ENCODE data around the gene GDF7. TPM values are rescaled to one million over a fixed set of nuclear protein-coding genes. Genes with fewer than 3 reads are reported as not detected.

Gene GDF7
- total RNA-seq, 6 donors from 2014 or later, result under 0.01 to 1.8 (median 0.44) TPM

DNA sequence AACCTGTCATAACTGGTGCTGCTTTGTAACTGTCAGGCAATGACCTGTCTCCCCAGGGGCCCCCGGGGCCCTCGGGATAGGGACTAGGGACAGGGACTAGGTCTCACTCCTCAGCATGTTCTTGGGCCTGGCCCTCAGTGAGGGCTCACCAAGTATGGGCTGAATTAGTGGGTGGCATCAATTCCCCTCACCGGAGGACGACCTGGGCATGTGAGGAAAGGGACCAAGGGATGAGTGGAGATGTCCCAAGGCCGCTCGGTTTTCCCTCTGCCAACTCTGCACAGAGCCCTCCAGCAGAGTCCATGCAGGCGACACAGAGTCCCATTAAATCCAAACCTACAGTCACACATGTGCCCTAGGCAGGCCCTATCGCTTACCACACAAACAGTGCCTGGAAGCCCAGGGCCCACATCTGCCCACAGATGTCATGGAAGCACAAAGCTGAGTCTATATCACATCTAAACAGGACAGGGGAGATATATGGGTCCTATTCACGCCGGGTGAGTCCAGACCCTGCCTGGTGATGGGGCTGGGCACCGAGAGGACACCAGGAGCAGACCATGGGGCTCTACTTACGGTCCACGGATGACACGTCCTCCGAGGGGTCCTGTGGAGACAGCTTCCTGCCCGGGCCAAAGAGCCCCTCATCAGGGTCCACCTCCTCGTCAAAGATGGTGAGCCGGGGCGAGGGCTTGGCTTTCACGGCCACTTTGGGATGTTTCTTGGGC is 42.6 kb upstream of the GDF7 start:
- no peak for ATAC-seq (ENCODE audit: low FRiP score in 2 of 2)
- Histone ChIP-seq H3K36me3 (peaks cover 23 to 62% (median 46%) of the 10 kb centered on the region in 4 donors), H3K4me1 (peaks cover 2 to 18% (median 15%) of the 10 kb centered on the region in 4 donors), H3K27ac (peak overlapping the region in 1 of 4 donors; percentile 7), H3K9me3 (no peaks in the 10 kb centered on the region), H3K4me3 (no peak overlapping the region), H3K27me3 (no peaks in the 10 kb centered on the region)
- TF ChIP-seq POLR2A (IDR thresholded peaks at IDR 0.05), result no peak
- TF ChIP-seq, protein P1, sequence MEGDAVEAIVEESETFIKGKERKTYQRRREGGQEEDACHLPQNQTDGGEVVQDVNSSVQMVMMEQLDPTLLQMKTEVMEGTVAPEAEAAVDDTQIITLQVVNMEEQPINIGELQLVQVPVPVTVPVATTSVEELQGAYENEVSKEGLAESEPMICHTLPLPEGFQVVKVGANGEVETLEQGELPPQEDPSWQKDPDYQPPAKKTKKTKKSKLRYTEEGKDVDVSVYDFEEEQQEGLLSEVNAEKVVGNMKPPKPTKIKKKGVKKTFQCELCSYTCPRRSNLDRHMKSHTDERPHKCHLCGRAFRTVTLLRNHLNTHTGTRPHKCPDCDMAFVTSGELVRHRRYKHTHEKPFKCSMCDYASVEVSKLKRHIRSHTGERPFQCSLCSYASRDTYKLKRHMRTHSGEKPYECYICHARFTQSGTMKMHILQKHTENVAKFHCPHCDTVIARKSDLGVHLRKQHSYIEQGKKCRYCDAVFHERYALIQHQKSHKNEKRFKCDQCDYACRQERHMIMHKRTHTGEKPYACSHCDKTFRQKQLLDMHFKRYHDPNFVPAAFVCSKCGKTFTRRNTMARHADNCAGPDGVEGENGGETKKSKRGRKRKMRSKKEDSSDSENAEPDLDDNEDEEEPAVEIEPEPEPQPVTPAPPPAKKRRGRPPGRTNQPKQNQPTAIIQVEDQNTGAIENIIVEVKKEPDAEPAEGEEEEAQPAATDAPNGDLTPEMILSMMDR (IDR thresholded peaks at IDR 0.05), result no peak
- WGBS, 2 donors, result 95% methylated on average over 7 to 20 of the region's 20 CpGs
- no peak for DNase-seq

DNA sequence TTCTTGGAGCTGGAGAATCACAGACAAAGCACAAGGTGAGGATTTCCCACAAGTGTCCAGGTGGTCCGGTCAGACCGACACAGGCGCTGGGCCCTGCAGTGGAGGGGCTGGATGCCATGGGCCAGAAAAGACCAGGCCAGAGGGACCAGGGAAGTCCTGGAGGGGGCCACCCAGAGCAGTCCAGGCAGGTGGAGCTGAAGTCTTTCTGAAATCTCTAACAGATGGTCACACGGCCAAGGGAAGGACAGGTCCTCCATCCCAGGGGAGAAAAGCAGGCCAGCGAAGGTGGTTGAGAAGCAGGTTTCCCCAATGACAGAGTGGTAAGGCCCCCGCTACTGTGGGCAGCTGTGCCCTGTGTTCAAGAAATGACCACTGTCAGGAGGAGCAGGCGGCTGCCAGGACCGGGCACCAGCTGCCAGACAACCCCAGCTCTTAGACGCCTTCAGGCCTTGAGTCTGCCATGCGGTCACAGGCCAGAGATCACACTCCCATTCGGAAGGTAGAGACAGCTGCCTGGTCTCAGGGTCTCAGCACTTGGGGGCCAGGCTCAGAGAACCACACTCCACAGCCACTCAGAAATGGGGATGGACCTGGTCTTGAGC is 42.0 kb upstream of the GDF7 start:
- Histone ChIP-seq H3K27ac (peak overlapping the region; percentile 20 to 56 (median 50)), H3K27me3 (no peaks in the 10 kb centered on the region), H3K4me3 (no peak overlapping the region), H3K4me1 (peaks cover 0 to 15% (median 10%) of the 10 kb centered on the region in 4 donors), H3K36me3 (peaks cover 23 to 67% (median 47%) of the 10 kb centered on the region in 4 donors), H3K9me3 (no peaks in the 10 kb centered on the region)
- DNase-seq (no peak), ATAC-seq (ENCODE audit: low FRiP score in 2 of 2) (no peak)
- TF ChIP-seq POLR2AphosphoS5 (IDR thresholded peaks at IDR 0.05) (no peak), EP300 (IDR thresholded peaks at IDR 0.05) (no peak), POLR2A (IDR thresholded peaks at IDR 0.05) (no peak)
- TF ChIP-seq, protein P1 (IDR thresholded peaks at IDR 0.05), result no peak
- 87 to 95% methylated on average over 4 to 11 of the region's 11 CpGs for WGBS, 2 donors

DNA sequence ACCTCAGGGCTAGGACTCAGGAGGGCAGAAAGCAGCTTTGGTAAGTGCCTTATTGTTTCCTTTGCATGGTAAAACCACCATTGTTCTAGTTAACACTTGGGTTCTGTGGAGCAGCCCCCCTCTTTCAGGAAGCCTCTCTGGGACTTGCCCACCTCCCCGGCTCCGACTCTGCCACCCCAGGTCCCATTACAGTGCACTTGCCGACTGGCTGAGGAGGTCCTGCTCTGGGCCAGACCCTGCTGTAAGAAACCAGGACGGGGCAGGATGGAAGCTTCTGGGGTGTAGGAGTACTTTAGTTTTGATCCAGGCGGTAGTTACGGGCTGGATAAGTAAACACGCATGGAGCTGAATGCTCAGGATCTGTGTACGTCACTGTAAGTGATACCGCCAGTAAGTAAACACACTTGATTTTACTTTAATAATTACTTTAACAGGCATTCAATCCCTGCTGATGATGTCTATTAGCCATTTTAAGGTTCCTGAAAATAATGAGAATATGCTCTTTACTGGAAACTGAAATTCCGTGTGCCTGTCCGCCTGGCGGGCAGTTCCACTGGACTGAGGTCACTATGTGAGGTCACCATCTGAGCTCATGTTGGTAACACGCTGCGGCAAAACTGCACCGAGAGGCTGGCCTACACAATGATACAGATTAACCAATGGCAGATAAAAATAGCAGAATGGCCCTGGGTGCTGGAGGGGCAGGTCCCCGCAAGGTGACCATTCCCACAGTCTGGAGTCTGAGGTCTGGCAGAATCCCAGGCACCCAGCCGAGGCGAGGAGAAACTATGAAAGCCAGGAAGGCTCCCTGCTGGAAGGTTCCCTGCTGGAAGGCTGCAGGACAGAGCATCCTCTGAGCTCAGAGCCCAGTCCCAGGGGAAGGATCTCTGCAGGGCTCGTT is 41.2 kb upstream of the GDF7 start:
- Histone ChIP-seq H3K27ac (peak overlapping the region; percentile 20 to 56 (median 50)), H3K4me3 (no peak overlapping the region), H3K9me3 (no peaks in the 10 kb centered on the region), H3K4me1 (peaks cover 0 to 15% (median 8%) of the 10 kb centered on the region in 4 donors), H3K27me3 (no peaks in the 10 kb centered on the region), H3K36me3 (peaks cover 23 to 59% (median 43%) of the 10 kb centered on the region in 4 donors)
- WGBS, 2 donors, result 67 to 68% methylated on average over 18 to 19 of the region's 19 CpGs
- no peak for TF ChIP-seq POLR2A (IDR thresholded peaks at IDR 0.05)
- TF ChIP-seq, protein P1 (IDR thresholded peaks at IDR 0.05), result peak in 2 of 6 experiments; percentile 29 to 50
- DNase-seq (no peak), ATAC-seq (ENCODE audit: low FRiP score in 2 of 2) (peak; percentile 60 to 88)

DNA sequence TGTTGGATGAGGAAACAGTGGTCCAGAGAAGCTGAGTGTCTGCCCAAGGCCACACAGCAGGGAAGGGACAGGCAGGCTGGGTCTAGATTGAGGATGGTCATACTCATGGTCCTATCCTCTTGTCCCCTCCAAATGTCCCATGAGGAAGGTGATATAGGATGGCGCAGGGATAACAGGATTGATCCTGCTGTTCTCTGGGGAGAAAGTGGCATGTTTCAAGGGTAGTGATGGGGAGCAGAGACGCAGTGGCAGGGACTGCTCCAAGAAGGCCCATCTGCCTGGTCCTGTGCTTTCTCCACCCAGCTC is 40.6 kb upstream of the GDF7 start:
- no peak for TF ChIP-seq POLR2A (IDR thresholded peaks at IDR 0.05)
- H3K27ac ChIP-seq, result peak overlapping the region in 2 of 4 donors; percentile 13 to 24
- 96 to 100% methylated on average over 2 of the region's 2 CpGs for whole genome bisulfite sequencing, 2 donors

More for the DNA sequence above, 40.6 kb upstream of the GDF7 start:
- peaks cover 0 to 15% (median 8%) of the 10 kb centered on the region in 4 donors for H3K4me1 ChIP-seq
- H3K36me3 ChIP-seq, result peaks cover 23 to 53% (median 37%) of the 10 kb centered on the region in 4 donors
- DNase-seq (no peak), ATAC-seq (ENCODE audit: low FRiP score in 2 of 2) (no peak)
- no peaks in the 10 kb centered on the region for H3K27me3 ChIP-seq
- no peaks in the 10 kb centered on the region for H3K9me3 ChIP-seq
- no peak overlapping the region for H3K4me3 ChIP-seq

All from upper lobe of left lung (tissue), 6 donors.